Endometrium (tissue), 2 donors: ENCODE data around the gene STOML2.

Experiments
- FAIRE-seq: peaks from 2 replicates; lab custom pipeline; 2012; peaks lifted over from hg19 to GRCh38; lab: Jason Lieb, UNC
- donor health status: control.
- donor health status: control.

The STOML2 gene

GRCh38 chr9:35072461-35073278 is 30.3 kb downstream of the STOML2 start, which contains the start of gene VCP:
TSS of gene VCP (minus strand) at chr9:35072625. CDS start at chr9:35072353, 272 bp downstream.
- FAIRE-seq: peak; percentile 100

- FAIRE-seq: no peak
Measured at GRCh38 chr9:35071814-35072460, 31.0 kb downstream of the STOML2 start.

GRCh38 chr9:35070823-35071813 is 31.8 kb downstream of the STOML2 start:
- no peak for FAIRE-seq

GRCh38 chr9:35069020-35069419 is 33.9 kb downstream of the STOML2 start:
- FAIRE-seq: no peak

- FAIRE-seq: no peak
Measured at GRCh38 chr9:35067056-35067455, 35.9 kb downstream of the STOML2 start.

- FAIRE-seq: no peak
Measured at GRCh38 chr9:35060548-35061207, 42.3 kb downstream of the STOML2 start.

GRCh38 chr9:35059438-35059837 is 43.5 kb downstream of the STOML2 start:
- FAIRE-seq: no peak

GRCh38 chr9:35057271-35057620 is 45.7 kb downstream of the STOML2 start:
- no peak for FAIRE-seq

- no peak for FAIRE-seq
Measured at GRCh38 chr9:35056571-35057270, 46.2 kb downstream of the STOML2 start.

- no peak for FAIRE-seq
Measured at GRCh38 chr9:35054871-35055644, 47.9 kb downstream of the STOML2 start.

- FAIRE-seq: no peak
Measured at GRCh38 chr9:35054185-35054835, 48.6 kb downstream of the STOML2 start.

GRCh38 chr9:35051069-35051967 is 51.6 kb downstream of the STOML2 start:
- no peak for FAIRE-seq
